Endothelial cell (in vitro differentiated cells): ENCODE measurements around the gene ZNF764. TPM values are rescaled to one million over a fixed set of nuclear protein-coding genes. Genes with fewer than 3 reads are reported as not detected.
"Not testable (repeated sequence)": the region's sequence is repeated elsewhere in the genome, so short reads cannot be mapped to it uniquely, and the experiment has no call there.

ENCODE experiments used
- DNase-seq: peaks from one replicate; pipeline ENCODE4 v3.0.0; 2021; ENCODE audit warnings: low spot score
- H3K27ac Mint-ChIP-seq: one replicate; pipeline ENCODE4 v1.8.0; 2021; ENCODE audit warnings: mixed read lengths, inconsistent platforms; ENCODE audit not compliant: unreplicated experiment
- H3K27me3 Mint-ChIP-seq: one replicate; pipeline ENCODE4 v1.8.0; 2021; ENCODE audit warnings: mild to moderate bottlenecking, moderate library complexity, mixed read lengths, inconsistent platforms; ENCODE audit not compliant: unreplicated experiment
- H3K36me3 Mint-ChIP-seq: one replicate; pipeline ENCODE4 v1.8.0; 2021; ENCODE audit warnings: mild to moderate bottlenecking, low read depth, mixed read lengths, inconsistent platforms; ENCODE audit not compliant: unreplicated experiment
- H3K4me1 Mint-ChIP-seq: one replicate; pipeline ENCODE4 v1.8.0; 2021; ENCODE audit warnings: mild to moderate bottlenecking, mixed read lengths, inconsistent platforms; ENCODE audit not compliant: unreplicated experiment
- H3K4me3 Mint-ChIP-seq: one replicate; pipeline ENCODE4 v1.8.0; 2021; ENCODE audit warnings: mild to moderate bottlenecking, mixed read lengths, inconsistent platforms; ENCODE audit not compliant: unreplicated experiment
- H3K9me3 Mint-ChIP-seq: one replicate; pipeline ENCODE4 v1.8.0; 2021; ENCODE audit warnings: mixed read lengths, inconsistent platforms; ENCODE audit not compliant: unreplicated experiment
- total RNA-seq: library from RNA; stranded (reverse); fragmentation: NEBNext Ultra II Directional; extraction: Animal tissue kit (Norgen Biotek cat#: 25700); gene quantifications from one replicate; pipeline ENCODE4 v1.2.1, GENCODE V29; 2021; ENCODE audit not compliant: unreplicated experiment
- TF ChIP-seq, protein P1 (sequence below): fragments of 200-600 bp; sonication (generic); IDR thresholded peaks from one replicate; pipeline ENCODE4 v1.5.0; 2021; ENCODE audit warnings: antibody characterized with exemption; ENCODE audit not compliant: unreplicated experiment

The ZNF764 gene
- total RNA-seq, 1 donor from 2014 or later = 13.8 TPM

DNA sequence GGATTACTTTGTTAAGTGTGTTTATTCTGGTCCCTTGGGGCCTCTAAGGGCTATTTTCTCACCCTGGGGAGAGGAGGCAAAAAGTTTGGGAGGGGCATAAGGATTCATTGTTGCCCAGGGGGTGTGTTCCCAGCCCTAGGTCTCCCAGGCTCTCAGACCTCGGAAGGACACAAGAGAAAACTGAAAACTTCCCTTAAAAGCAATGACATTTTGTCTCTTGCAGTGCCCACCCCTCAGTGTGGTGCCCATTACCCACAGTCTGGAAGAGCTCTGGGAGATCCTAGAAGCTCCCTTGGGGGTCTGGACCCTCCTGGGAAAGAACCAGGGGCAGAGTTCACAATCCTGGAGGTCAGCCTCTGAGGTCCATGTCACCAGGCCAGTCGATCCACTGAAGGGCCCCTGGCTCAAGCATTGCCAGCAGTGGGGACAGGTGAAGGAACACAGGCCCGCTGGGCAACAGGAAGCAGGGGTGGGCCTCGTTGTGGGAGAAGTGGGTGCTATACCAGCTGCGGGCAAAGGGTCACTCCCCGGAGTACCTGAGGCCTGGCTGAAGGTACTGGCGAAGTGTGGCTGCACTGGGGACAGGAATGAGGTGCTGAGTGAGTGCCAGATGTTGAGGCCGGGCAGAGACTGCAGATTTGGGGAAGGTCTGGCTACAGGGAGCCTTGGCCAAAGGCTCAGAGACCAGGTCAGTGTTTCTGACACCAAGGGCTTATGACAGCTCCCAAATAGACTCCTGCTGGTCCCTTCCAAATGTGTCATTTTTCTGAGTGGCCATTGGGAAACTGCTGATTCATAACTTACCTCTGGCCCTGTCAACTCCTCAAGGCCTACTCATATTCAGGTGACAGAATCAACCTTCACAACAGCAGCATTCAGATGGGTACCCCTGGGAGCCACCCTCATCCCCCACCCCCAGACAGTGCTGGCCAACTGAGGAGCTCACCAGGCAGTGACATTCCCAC, 18.9 kb downstream of the ZNF764 start:
- no peak overlapping the region for H3K4me3 Mint-ChIP-seq
- no peaks in the 10 kb centered on the region for H3K9me3 Mint-ChIP-seq
- peaks cover 4% of the 10 kb centered on the region for H3K36me3 Mint-ChIP-seq
- peaks cover 11% of the 10 kb centered on the region for H3K4me1 Mint-ChIP-seq
- TF ChIP-seq, protein P1, sequence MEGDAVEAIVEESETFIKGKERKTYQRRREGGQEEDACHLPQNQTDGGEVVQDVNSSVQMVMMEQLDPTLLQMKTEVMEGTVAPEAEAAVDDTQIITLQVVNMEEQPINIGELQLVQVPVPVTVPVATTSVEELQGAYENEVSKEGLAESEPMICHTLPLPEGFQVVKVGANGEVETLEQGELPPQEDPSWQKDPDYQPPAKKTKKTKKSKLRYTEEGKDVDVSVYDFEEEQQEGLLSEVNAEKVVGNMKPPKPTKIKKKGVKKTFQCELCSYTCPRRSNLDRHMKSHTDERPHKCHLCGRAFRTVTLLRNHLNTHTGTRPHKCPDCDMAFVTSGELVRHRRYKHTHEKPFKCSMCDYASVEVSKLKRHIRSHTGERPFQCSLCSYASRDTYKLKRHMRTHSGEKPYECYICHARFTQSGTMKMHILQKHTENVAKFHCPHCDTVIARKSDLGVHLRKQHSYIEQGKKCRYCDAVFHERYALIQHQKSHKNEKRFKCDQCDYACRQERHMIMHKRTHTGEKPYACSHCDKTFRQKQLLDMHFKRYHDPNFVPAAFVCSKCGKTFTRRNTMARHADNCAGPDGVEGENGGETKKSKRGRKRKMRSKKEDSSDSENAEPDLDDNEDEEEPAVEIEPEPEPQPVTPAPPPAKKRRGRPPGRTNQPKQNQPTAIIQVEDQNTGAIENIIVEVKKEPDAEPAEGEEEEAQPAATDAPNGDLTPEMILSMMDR = no peak
- H3K27ac Mint-ChIP-seq = no peak overlapping the region
- DNase-seq = no peak
- H3K27me3 Mint-ChIP-seq = no peaks in the 10 kb centered on the region

DNA sequence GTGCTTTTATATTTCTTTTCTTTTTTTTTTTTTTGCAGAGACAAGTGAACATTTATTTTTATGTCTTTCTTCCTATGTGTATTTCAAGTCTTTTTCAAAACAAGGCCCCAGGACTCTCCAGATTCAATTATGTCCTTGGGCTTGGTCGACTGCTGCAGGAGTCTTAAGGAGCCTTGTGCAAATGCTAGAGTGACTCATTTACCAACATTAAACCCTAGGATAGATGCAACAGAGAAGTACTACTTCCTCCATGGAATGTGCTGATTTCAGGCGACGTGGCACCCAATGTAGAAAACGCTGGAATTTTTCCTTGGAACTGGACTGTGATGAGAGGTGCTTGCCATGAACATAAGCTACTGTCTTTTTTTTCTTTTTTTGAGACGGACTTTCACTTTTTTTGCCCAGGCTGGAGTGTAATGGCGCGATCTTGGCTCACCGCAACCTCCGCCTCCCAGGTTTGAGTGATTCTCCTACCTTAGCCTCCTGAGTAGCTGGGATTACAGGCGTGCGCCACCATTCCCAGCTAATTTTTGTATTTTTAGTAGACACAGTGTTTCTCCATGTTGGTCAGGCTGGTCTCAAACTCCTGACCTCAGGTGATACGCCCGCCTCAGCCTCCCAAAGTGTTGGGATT, 21.7 kb downstream of the ZNF764 start:
- not testable (repeated sequence) for DNase-seq, H3K36me3 Mint-ChIP-seq, H3K27ac Mint-ChIP-seq, H3K27me3 Mint-ChIP-seq, H3K9me3 Mint-ChIP-seq
- H3K4me3 Mint-ChIP-seq = peak overlapping the region; percentile 96
- H3K4me1 Mint-ChIP-seq = peaks cover 18% of the 10 kb centered on the region

DNA sequence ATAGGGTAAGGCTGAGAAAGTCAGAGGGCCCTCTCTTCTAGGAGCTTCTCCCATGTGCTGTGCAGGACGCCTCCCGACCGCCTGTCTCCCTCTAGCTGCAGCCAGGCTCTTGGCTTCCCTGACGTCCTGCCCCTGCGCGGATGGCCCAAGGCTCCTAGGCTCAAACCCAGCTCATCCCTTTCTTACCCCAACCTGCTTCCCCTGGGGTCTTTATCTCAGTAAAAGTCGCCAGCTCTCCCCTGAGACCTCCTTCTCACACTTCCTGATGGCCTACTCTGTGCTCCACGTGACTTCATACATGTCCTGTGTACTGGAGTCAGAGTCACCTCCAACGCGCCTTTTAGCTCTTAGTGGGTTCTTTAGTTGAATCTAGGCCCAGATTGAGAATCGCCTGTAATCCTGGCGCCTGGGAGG, 22.4 kb downstream of the ZNF764 start:
- no peaks in the 10 kb centered on the region for H3K9me3 Mint-ChIP-seq
- TF ChIP-seq, protein P1 = no peak
- H3K4me1 Mint-ChIP-seq = peaks cover 18% of the 10 kb centered on the region
- peaks cover 2% of the 10 kb centered on the region for H3K27me3 Mint-ChIP-seq
- peak; percentile 67 for DNase-seq
- H3K36me3 Mint-ChIP-seq = peaks cover 11% of the 10 kb centered on the region
- peak overlapping the region; percentile 96 for H3K4me3 Mint-ChIP-seq
- peak overlapping the region; percentile 97 for H3K27ac Mint-ChIP-seq

DNA sequence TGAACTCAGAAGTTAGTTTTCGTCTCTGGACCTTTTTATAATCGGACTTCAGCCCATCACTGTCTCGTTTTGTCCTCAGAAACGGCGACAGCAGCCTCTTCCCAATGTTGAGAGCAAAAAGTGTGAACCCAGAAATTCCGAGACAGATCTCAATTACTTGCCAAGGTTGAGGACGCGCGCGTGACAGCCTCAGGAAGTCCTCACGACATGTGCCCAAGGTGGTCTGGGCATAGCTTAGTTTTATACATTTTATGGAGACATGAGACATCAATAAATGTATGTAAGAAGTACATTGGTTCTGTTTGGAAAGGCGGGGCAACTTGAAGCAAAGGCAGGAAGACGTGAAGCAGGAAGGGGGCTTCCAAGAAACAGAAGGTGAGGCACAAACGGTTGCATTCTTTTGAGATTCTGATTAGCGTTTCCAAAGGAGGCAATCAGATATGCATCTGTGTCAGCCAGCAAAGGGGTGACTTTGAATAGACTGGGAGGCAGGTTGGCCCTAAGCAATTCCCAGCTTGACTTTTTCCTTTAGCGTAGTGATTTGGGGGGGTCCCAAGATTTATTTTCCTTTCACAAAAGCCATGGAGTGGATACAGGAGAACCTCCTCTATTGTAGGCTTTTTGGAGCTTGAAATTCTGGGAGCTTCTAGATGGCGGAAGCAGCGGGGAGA, 22.9 kb downstream of the ZNF764 start:
- peaks cover 2% of the 10 kb centered on the region for H3K27me3 Mint-ChIP-seq
- H3K27ac Mint-ChIP-seq = peak overlapping the region; percentile 97
- no peaks in the 10 kb centered on the region for H3K9me3 Mint-ChIP-seq
- DNase-seq = no peak
- H3K4me1 Mint-ChIP-seq = peaks cover 18% of the 10 kb centered on the region
- peaks cover 13% of the 10 kb centered on the region for H3K36me3 Mint-ChIP-seq
- peak overlapping the region; percentile 96 for H3K4me3 Mint-ChIP-seq
- TF ChIP-seq, protein P1 = no peak

- H3K27ac Mint-ChIP-seq = peak within 1 kb of the TSS; percentile 97
- no peaks in the 10 kb centered on the region for H3K9me3 Mint-ChIP-seq
- peaks cover 2% of the 10 kb centered on the region for H3K27me3 Mint-ChIP-seq
- peak; percentile 81 for DNase-seq
- peaks cover 16% of the 10 kb centered on the region for H3K36me3 Mint-ChIP-seq
- peaks cover 18% of the 10 kb centered on the region for H3K4me1 Mint-ChIP-seq
- H3K4me3 Mint-ChIP-seq = peak within 1 kb of the TSS; percentile 96
- TF ChIP-seq, protein P1 = no peak
Observed at GRCh38 chr16:30534368-30535105, 23.6 kb downstream of the ZNF764 start, which contains the start of gene ZNF747. Gene ZNF747, minus strand, starts transcription at chr16:30534858. Its CDS starts 179 bp downstream, at chr16:30534679.
